Measurements from ENCODE around the gene CDC42BPB.

DNA sequence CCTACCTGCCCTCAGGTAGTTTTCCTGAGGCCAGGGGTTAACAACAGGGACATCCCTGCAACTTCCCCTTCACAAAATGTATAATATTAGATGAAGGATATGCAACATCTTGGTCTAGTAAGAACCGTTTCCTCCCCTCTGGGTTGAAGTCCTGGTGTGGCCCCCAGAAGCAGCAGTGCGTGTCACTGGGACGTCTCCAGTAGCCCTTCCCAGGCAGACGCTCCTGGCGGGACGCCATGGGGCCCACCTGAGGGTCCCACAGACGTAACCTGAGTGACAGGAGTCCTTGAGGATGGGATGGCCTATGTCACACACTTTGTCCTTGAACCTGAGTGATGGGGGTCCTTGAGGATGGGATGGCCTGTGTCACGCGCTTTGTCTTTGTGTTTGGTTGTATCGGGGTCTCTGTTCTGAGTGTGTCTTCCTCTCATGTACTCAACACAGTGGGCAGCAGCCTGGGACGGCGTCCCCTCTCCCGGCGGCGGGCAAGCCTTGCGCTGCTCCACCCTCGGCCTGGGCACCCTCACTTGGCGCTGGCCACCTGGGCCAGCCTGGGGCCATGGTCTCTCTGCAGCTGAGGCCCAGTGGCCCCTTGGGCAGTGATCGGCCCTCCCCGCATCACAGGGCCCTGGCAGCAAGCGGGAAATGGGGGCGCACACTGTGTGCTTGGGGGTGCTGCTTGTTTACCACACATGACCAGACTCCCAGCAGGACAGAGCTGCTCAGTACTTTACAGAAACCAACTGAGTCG is 149.2 kb downstream of the CDC42BPB start:
- TF ChIP-seq, protein P1, sequence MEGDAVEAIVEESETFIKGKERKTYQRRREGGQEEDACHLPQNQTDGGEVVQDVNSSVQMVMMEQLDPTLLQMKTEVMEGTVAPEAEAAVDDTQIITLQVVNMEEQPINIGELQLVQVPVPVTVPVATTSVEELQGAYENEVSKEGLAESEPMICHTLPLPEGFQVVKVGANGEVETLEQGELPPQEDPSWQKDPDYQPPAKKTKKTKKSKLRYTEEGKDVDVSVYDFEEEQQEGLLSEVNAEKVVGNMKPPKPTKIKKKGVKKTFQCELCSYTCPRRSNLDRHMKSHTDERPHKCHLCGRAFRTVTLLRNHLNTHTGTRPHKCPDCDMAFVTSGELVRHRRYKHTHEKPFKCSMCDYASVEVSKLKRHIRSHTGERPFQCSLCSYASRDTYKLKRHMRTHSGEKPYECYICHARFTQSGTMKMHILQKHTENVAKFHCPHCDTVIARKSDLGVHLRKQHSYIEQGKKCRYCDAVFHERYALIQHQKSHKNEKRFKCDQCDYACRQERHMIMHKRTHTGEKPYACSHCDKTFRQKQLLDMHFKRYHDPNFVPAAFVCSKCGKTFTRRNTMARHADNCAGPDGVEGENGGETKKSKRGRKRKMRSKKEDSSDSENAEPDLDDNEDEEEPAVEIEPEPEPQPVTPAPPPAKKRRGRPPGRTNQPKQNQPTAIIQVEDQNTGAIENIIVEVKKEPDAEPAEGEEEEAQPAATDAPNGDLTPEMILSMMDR (IDR thresholded peaks at IDR 0.05), result no peak
- no peak for TF ChIP-seq POLR2A (IDR thresholded peaks at IDR 0.05)

Measured in Peyer's patch (tissue), 4 donors.